Tibial artery (tissue), 4 donors: ENCODE results near the gene SPEG.

Source experiments
- DNase-seq, 2 donors: peaks; one replicate each; pipeline ENCODE4 v3.0.0-alpha.2; 2019
- H3K27ac ChIP-seq, 2 donors: fragments of 200-600 bp; sonication (generic) in 1 of 2; 1 replicate in 1 of 2; 2 replicates in 1 of 2; pipeline ENCODE4 v1.5.1; 2018 to 2019; ENCODE audit warnings: mild to moderate bottlenecking in 1 of 2
- H3K27me3 ChIP-seq, 2 donors: fragments of 200-600 bp; sonication (generic) in 1 of 2; one replicate each; pipeline versions ENCODE4 v1.5.1 to v1.6.0; 2016 to 2019
- H3K36me3 ChIP-seq, 3 donors: fragments of 200-600 bp; sonication (generic) in 2 of 3; one replicate each; pipeline ENCODE4 v1.5.1; 2016 to 2019; ENCODE audit warnings: mild to moderate bottlenecking in 2 of 3
- H3K4me1 ChIP-seq, 4 donors: fragments of 200-600 bp; sonication (generic) in 2 of 4; 1 replicate in 3 of 4; 2 replicates in 1 of 4; pipeline ENCODE4 v1.5.1; 2016 to 2019
- H3K4me3 ChIP-seq, 2 donors: fragments of 200-600 bp; sonication (generic) in 1 of 2; 1 replicate in 1 of 2; 2 replicates in 1 of 2; pipeline ENCODE4 v1.5.1; 2018 to 2019; ENCODE audit warnings: mild to moderate bottlenecking in 2 of 2
- H3K9me3 ChIP-seq, 3 donors: fragments of 200-600 bp; sonication (generic) in 1 of 3; one replicate each; pipeline ENCODE4 v1.5.1; 2016 to 2019
- intact Hi-C: fragments of 100-400 bp; cut with DNase I; formaldehyde crosslinking; loops from one replicate; pipeline ENCODE4 v1.15.0; 2023; ENCODE audit warnings: low total_unique reads
- TF ChIP-seq, protein P1 (sequence below), 2 experiments: fragments of 200-600 bp in 1 of 2; fragments of 450-650 bp in 1 of 2; IDR thresholded peaks; one replicate each; pipeline ENCODE4 v1.5.1; 2017 to 2019; ENCODE audit warnings: antibody characterized with exemption in 2 of 2, mild to moderate bottlenecking in 1 of 2, moderate library complexity in 1 of 2

The SPEG gene

DNA sequence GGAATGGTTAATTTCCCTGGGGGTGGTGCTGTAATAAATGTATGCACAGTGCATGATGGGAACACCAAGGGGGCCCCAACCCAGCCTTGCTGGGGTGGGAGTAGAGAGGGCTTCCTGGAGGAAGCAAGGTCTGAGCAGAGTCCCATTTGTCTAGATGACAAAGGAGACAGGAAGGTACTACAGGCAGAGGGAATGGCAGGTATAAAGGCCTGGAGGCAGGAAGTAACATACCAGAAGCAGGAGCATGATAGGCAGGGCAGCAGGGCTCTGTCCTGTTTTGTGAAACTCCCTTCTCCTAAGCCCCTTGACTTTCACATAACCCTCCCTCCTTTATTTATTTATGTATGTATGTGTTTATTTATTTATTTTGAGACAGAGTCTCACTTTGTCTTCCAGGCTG is 68.0 kb downstream of the SPEG start:
- Histone ChIP-seq H3K36me3 (peaks cover 36 to 63% (median 57%) of the 10 kb centered on the region in 3 donors), H3K4me3 (no peak overlapping the region), H3K9me3 (no peaks in the 10 kb centered on the region), H3K27me3 (no peaks in the 10 kb centered on the region), H3K27ac (no peak overlapping the region), H3K4me1 (peaks cover 0 to 16% (median 14%) of the 10 kb centered on the region in 4 donors)
- intact Hi-C loops: loop anchor here (5.0 kb wide), 1 partner anchor 35 kb away; no protein-coding TSS in a partner anchor
- no peak for DNase-seq
- TF ChIP-seq, protein P1, sequence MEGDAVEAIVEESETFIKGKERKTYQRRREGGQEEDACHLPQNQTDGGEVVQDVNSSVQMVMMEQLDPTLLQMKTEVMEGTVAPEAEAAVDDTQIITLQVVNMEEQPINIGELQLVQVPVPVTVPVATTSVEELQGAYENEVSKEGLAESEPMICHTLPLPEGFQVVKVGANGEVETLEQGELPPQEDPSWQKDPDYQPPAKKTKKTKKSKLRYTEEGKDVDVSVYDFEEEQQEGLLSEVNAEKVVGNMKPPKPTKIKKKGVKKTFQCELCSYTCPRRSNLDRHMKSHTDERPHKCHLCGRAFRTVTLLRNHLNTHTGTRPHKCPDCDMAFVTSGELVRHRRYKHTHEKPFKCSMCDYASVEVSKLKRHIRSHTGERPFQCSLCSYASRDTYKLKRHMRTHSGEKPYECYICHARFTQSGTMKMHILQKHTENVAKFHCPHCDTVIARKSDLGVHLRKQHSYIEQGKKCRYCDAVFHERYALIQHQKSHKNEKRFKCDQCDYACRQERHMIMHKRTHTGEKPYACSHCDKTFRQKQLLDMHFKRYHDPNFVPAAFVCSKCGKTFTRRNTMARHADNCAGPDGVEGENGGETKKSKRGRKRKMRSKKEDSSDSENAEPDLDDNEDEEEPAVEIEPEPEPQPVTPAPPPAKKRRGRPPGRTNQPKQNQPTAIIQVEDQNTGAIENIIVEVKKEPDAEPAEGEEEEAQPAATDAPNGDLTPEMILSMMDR (IDR thresholded peaks at IDR 0.05): no peak

DNA sequence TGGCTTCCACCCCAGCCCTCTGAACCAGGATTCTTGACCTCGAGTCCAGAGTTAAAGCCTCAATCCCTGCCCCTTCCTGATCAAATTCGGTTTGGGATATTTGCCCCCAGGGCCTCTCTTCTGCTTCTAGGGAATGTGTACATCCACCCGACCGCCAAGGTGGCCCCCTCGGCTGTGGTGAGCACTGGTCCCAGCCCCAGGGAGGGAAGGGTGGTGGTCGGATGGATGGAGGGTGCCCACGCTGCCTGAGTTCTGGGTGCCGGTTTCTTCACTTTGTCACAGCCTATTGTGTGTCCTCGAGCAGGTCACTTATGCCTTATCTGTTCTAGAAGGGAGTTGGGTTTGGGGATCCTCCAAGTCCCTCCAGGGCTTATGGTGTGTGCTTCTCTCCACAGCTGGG is 70.9 kb downstream of the SPEG start:
- Histone ChIP-seq H3K4me3 (no peak overlapping the region), H3K9me3 (no peaks in the 10 kb centered on the region), H3K27ac (no peak overlapping the region), H3K4me1 (peaks cover 0 to 24% (median 21%) of the 10 kb centered on the region in 4 donors), H3K27me3 (peaks cover 0 to 2% of the 10 kb centered on the region in 2 donors), H3K36me3 (peaks cover 36 to 67% (median 57%) of the 10 kb centered on the region in 3 donors)
- no peak for DNase-seq
- TF ChIP-seq, protein P1 (IDR thresholded peaks at IDR 0.05): no peak
- intact Hi-C loops: no loop called here

DNA sequence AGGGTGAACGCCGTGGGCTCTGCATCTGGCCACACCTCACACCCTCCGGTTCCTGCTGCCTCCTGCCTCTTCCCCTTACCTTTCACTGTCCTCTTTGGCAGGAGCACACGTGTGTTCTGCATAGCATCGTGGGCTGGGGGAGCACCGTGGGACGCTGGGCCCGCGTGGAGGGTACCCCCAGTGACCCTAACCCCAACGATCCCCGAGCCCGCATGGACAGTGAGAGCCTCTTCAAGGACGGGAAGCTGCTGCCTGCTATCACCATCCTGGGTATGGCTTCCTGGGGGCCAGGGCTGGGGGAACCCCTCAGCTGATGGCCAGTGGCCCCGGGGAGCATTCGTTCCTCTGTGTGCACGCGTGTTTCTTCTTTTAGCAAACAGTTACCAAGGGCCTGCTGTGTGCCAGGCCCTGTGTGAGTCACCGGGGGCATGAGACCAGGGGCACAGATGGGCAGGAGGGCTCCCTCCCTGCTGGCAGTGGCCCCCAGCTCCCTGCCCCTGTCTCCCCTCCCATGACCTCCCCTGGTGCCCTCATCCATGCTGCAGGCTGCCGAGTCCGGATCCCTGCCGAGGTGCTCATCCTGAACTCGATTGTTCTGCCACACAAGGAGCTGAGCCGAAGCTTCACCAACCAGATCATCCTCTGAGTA is 71.6 kb downstream of the SPEG start:
- no peaks in the 10 kb centered on the region for H3K9me3 ChIP-seq
- TF ChIP-seq, protein P1 (IDR thresholded peaks at IDR 0.05): no peak
- intact Hi-C loops: no loop called here
- peaks cover 0 to 7% of the 10 kb centered on the region in 2 donors for H3K27me3 ChIP-seq
- peaks cover 0 to 31% (median 23%) of the 10 kb centered on the region in 4 donors for H3K4me1 ChIP-seq
- H3K36me3 ChIP-seq: peaks cover 36 to 67% (median 57%) of the 10 kb centered on the region in 3 donors
- no peak overlapping the region for H3K4me3 ChIP-seq
- no peak for DNase-seq
- no peak overlapping the region for H3K27ac ChIP-seq

DNA sequence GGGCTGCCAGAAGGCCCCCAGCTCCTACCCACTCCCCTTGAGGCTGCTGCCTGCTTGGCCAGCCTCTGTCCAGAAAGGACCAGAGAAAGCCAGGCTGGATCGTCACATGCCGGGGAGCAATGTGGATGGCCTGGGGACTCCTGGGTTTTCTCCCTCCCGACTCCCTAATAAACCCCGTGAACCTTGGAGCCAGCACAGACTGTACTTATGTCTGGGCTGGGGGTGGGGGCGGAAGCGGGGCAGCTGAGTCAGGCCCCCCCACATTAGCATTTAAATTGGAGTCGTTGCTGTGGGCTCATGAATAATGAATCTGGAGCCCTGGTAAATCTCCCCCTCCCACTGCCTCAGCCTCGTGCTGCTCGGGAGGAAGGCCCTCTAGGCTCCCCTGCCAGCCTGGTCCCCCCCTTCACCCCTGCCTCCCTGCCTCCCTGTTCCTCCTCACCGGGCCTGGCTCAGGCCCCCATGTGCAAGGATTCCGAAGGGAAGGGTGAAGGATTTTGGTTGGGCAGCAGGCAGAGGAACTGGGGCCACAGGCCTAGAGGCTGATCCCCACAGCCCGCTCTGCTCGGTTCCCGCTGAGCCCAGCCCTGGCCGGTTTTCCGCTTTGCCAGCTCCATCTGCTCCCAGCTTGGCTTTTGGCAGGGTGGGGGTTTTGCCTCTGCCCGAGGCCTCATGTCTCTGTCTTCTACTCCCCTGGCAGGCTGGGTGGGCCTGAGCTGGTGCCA is 72.3 kb downstream of the SPEG start:
- H3K4me1 ChIP-seq: peaks cover 0 to 38% (median 26%) of the 10 kb centered on the region in 4 donors
- H3K4me3 ChIP-seq: no peak overlapping the region
- DNase-seq: peak in 1 of 2 donors; percentile 65
- no peaks in the 10 kb centered on the region for H3K9me3 ChIP-seq
- H3K27ac ChIP-seq: no peak overlapping the region
- peaks cover 36 to 60% (median 51%) of the 10 kb centered on the region in 3 donors for H3K36me3 ChIP-seq
- intact Hi-C loops: no loop called here
- TF ChIP-seq, protein P1 (IDR thresholded peaks at IDR 0.05): no peak
- H3K27me3 ChIP-seq: peaks cover 0 to 13% of the 10 kb centered on the region in 2 donors

DNA sequence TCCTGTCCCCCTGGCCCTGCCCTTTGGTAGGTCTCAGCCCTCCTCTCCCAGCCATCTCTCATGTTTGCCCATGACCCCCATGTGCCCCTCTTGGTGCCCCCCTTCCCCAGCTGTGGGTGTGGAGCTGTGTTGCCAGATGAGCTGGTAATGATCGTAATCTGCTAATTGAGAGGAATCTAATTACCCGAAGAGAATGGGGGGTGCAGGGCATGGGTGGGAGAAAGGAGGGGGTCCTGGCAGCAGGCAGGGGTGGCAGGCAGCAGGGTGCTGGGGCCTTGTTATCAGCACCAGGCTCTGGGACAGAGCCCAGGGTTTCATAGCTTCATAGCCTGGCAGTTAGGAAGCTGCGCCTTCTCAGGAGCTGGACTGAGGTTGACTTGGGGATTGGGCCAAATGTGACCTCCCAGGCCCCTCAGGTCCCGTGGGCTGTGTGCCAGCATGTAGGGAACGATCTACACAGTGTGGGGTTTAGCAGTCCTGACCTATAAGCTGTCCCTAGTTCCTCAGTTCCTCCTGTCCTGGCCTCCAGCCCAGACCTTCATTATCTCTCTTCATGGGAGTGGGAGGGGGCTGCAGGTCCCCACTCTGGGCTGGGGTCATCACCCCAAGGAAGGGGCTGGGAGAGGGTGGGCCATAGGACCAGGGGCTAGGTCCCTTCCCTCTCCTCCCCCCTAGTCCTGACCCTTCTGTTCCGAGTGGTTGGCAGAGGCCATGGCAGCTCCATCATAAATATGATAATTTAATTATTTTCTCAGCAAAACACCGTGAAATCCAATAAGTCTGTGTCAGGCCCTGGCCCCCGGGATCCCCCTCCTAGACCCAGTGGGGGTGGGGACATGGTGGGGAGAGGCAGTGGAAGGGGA is 73.2 kb downstream of the SPEG start:
- Histone ChIP-seq H3K9me3 (no peaks in the 10 kb centered on the region), H3K36me3 (peaks cover 30 to 51% (median 44%) of the 10 kb centered on the region in 3 donors), H3K27me3 (peaks cover 0 to 22% of the 10 kb centered on the region in 2 donors), H3K4me3 (no peak overlapping the region), H3K4me1 (peaks cover 0 to 42% (median 27%) of the 10 kb centered on the region in 4 donors), H3K27ac (no peak overlapping the region)
- TF ChIP-seq, protein P1 (IDR thresholded peaks at IDR 0.05): no peak
- intact Hi-C loops: no loop called here
- no peak for DNase-seq
